ENCODE measurements around the gene KANSL1L.

KANSL1L gene

DNA sequence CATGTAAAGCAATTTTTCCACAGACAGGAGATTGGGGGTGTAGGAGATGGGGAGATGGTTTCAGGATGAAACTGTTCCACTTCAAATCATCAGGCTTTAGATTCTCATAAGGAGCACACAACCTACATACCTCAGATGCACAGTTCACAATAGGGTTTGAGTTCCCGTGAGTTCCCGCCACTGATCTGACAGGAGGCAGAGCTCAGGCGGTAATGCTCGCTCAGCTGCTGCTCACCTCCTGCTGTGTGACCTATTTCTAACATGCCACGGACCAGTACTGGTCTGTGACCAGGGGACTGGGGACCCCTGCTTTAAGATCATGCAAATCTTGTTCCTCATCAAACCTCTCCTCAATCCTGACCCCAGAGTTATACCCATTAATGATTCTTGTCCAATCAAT lies 98.7 kb downstream of the KANSL1L start:
- no peak for DNase-seq

DNA sequence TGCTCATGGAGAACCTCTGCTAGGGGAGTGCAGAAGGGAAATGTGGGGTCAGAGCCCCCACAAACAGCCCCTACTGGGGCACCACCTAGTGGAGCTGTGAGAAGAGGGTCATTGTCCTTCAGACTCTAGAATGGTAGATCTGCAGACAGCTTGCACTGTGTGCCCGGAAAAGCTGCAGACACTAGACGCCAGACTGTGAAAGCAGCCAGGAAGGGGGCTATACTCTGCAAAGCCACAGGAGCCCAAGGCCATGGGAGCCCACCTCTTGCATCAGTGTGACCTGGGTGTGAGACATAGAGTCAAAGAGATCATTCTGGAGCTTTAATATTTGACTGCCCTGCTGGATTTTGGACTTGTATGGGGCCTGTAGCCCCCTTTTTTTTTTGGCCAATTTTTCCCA lies 107.9 kb downstream of the KANSL1L start:
- no peak for DNase-seq

DNA sequence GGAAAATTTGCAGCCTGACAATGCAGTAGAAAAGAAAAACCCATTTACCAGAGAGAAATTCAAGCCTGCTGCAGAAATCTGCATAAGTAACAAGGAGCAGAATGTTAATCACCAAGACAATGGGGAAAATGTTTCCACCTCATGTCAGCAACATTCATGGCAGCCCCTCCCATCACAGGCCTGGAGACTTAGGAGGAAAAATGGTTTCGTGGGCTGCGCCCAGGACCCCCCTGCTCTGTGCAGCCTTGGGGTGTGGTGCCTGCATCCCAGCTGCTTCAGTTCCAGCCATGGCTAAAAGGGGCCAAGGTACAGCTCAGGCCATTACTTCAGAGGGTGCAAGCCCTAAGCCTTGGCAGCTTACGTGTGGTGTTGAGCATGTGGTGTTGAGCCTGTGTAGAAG lies 115.4 kb downstream of the KANSL1L start:
- DNase-seq = no peak

DNA sequence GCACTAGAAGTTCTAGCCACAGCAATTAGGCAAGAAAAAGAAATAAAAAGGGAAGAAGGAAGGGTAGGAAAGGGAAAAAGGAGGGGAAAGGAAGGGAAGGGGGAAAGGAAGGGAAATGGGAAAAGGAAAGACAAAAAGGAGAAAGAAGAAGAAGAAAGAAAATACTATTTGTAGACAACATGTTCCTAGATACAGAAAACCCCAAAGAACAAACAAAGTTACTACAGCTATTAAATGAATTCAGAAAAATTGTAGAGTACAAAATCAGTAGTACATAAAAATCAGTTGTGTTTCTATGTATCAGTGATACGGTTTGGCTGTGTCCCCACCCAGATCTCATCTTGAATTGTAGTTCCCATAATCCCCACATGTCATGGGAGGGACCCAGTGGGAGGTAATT lies 116.5 kb downstream of the KANSL1L start:
- no peak for DNase-seq

DNA sequence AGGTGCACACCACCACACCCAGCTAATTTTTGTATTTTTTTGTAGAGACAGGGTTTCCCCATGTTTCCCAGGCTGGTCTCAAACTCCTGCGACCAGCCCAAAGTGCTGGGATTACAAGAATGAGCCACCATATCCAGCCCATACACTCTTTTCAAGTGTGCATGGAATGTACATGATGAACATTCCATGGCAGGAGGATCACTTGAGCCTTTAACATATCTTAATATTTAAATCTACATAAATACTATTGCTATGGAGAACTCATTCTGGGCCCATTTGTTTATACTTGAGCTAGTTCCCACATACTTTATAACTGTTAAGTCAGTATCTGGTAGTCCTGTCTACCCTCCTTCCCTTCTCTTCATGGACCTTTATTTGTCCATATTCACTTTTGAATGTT lies 120.3 kb downstream of the KANSL1L start:
- DNase-seq = no peak

DNA sequence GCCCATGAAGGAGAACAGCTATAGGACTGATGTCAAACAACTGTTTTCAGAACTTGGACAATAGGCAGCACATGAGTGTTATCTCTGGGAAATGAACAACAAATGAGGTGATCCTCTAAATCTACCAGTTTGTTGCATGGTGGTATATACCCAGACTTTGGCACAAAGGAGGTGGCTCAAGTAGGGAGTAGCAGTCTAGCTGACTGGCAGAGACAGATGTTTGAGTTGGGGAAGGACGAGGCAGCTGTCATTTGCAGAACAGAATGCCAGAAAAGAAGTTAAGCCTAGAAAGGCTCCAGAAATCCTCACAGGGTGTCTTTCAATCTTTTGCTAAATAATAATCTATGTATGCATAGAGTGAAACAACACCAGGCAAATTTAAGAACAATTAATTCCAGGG lies 121.4 kb downstream of the KANSL1L start:
- DNase-seq = no peak

DNA sequence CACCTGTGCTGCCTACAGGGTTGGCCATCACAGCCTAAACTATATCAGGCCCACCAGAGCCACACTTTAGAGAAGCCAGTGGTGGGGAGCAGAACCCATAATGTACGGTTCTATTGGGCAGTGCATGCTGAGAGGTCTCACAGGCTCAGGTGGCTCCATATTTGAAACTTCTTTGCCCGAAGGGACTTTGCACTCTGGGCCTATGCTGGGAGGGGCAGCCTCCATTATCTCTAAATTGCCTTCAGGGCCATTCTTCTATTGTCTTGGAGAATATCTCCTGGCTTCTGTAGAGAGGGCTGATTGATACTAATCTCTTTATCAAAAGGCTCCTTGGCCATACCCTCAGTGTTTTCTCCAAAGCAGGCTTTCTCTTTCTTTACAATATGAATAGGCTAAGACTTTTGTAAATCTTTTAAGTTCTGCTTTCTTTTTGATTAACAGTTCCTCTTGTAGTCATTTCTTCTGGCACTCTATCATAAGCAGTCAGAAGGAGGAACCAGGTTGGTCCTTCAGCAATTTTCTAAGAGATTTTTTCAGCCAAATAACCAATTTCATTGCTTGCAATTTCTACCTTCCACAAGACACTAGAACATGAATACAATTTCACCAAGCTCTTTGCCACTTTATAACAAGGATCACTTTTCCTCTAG lies 124.2 kb downstream of the KANSL1L start:
- DNase-seq = no peak

DNA sequence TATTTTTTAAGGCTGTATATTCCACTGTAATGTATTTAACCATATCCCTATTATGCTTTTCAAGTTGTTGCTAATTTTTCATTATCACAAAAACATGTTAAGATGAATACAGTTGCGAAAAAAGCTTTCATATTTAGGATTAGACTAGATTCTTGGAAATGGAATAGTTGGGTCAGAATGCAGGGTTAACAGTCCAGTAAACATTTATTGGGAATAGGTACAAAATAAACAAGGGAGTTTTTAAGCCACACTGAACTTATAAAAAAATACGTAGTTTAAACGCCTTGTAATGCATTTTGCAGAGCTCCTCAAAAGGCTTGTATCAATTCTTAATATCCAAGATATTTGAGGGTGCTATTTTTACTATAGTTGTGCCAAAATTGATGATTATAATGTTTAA lies 133.1 kb downstream of the KANSL1L start:
- no peak for DNase-seq

DNA sequence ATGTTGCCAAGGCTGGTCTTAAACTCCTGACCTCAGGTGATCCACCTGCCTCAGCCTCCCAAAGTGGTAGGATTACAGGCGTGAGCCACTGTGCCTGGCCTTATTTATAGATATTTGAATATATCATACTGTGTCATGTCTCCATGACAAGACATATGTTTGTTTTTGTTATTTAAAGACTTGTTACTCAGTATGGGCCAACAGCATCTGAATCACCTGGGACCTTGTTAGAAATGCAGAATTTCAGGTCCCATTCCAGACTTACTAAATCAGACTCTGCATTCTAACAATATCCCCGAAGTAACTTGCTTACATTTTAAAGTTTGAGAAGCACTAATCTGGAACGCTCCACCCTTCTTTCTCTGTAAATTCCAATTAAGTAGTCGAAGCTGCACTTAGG lies 135.5 kb downstream of the KANSL1L start:
- no peak for DNase-seq

DNA sequence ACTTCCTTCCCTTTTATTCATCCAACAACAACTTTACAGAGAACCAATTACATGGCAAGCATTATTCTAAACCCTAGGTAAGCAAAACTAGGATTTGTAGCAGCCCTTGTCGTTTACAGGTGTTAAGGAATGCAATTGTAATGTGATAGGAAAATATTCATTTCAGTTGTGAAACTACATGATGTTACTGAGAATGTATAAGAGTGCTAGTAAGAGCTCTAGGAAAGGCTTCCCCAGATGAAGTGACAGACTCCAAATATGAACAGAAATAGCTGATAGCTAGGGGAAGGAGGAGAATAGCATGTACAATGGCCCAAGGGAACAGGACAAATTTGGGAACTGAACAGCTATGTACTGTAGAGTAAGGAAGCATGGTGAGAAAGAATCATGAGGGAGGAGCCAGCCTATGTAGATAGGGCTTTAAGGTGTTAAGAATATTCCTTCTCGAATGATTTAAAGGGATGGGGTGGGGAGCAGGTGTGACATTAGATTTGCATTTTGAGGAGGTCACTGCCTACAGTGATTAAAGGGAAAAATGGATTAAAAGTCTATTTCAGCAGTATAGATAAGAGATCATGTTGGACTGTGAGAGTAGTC lies 137.0 kb downstream of the KANSL1L start:
- DNase-seq = no peak

DNA sequence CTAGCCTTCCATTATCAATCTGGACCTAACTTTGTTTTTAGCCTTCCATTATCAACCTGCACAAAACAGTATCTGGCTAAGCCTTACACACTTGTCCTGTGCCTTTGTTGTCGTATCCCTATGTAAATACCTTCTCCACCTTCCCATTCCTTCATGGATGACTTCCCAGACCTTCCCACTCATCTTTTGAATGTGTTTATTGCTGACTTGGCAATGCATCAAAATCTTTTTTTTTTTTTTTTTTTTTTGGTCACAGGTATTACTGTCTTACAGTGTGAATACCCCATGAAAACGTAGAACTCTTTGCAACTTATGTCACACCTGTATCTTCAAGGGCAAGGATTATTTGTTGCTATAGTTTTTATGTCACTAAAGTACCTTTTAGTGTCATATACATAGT lies 143.0 kb downstream of the KANSL1L start:
- no peak for DNase-seq

DNA sequence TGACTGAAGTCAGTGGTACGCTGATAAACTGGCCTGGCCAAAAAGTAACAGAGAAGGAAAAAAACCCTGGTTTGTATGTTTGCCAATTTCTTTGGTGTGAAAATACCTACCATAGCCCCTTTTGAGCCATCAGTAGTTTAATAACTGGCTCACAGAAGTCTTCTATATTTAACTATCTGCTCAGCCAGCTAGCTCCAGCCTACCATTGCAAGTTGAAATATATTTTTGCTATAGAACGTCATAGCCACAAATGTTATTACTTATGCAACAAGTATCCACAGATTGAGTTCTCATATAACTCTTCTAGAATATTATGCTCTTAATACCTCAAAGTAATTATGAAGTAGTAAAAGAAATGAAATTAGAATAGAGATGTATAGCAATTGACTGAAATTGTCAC lies 143.6 kb downstream of the KANSL1L start:
- no peak for DNase-seq

DNA sequence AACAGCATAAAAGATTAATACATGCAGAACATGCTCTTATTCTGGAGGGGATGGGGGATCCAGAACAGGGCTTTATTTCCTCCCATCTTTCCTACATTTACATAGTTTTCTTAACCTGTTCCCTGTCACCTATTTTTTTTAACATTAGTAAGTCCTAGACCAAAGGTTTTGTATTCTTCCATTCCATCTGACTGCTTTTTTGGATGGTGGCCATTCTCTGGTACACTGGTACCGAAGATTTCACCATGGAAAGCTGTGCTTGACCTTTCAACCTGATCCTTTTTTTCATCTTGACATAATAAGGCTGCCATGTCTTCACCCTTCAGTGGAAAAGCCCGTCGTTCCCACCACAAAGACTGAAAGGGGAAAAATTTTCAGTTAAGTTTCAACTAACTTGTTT lies 148.4 kb downstream of the KANSL1L start:
- DNase-seq = no peak

DNA sequence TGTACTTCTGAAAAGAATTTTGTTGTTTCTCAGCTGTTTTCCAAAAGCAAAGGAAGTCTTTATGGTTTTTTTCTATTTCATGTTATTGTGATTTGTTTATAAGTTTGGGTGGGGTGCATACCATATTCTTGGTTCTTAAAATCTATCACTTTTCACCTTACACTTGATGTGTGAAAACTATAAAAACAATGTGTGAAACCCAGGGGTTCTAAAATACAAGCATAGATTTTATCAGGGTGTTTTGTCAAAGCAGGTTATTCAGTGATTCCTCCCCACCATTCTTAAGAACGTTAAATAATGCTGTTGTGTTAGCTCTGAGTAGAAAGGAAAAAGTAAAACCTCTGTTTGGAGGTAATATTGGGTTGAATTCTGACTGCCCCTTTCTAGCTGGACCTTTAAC lies 151.1 kb downstream of the KANSL1L start:
- DNase-seq = no peak

DNA sequence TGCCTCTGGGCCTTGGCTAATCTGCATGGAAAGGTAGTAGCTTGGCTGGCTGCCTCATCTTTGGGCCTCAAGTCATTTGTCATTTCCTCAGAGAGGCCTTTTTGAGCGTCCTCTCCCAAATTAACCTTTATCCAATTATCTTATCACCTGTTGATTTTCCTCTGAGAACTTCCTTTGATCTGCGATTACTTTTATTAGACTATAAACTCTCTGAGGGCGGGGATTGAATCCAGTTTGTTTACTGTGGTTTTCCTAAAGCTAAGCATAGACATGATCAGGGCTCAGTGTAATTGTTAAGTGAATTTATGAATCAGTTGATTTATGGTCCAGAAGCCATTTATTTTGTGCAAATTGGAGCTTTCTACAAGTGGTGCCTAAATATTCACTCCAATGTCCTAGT lies 161.3 kb downstream of the KANSL1L start:
- DNase-seq = no peak

DNA sequence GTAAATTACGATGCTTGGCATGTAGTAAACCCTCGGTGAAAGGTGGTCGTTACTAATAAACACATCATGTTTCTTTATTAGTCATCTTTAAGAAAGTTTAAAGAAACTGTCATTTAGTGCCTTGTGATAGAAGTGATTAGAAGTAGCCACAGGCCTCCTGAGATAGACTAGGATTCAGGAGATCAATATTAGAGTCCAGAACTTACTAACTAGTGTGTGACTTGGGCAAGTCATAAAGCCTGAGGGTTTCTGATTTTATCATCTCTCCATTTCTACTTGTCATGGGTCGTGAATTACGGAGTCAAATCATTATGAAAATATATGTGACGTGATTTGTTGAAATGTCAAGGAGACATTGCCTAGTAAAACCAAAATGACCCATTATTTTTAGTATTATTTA lies 162.1 kb downstream of the KANSL1L start:
- DNase-seq = no peak

DNA sequence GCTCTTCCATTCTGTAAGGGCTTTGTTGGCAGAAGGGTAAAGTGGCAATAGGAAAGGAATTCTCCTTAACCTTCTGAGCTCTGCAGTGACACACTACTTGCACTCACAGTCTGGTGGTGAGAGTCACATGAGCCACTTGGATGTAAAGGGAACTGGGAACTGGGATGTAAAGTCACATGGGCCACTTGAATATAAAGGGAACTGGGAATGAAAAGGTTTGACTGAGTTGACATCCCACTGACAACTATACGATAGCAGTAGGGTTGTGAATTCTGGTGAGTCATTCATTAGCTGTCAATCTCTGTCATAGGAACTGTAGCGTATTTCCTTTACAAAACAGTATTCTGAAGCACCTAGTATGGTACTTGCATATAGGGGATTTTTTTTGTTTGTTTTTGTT lies 163.3 kb downstream of the KANSL1L start:
- DNase-seq = no peak

DNA sequence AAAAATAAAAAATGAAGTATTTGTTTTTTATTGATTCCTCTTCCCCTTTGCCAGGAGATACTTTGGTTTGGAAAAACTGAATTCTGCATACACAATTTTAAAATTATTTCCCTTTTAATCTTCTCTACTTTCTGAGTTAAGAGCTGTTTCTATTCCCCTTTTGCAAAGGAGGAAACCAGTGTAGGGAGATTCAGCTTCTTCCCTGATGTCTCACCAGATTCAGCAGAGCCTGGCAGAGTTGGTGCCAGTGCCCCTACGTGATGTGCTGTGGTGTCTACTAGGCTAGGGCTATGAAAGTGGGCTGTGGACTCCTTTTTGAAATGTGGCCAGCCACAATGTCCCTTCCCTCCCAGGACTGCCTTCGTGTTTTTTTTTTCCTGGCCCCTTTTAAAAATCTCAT lies 166.3 kb downstream of the KANSL1L start:
- DNase-seq = no peak

DNA sequence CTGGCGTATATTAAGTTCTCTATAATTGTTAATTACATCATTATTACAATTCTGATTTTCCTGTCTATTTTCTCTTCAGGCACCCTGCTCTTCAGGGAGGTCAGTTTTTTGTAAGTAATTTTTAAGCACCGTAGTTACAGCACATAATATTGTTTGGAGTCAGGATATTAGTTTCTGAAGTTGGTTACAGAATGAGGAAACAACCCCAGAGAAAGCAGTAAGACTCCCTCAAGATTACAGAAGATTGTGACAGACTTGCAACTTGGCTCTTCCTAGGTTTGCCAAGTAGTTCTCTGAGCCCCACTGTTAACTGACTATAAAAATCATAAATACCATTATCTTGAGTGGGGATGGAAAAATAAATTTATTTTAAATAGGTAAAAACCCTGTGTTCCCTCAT lies 167.8 kb downstream of the KANSL1L start:
- DNase-seq = no peak

DNA sequence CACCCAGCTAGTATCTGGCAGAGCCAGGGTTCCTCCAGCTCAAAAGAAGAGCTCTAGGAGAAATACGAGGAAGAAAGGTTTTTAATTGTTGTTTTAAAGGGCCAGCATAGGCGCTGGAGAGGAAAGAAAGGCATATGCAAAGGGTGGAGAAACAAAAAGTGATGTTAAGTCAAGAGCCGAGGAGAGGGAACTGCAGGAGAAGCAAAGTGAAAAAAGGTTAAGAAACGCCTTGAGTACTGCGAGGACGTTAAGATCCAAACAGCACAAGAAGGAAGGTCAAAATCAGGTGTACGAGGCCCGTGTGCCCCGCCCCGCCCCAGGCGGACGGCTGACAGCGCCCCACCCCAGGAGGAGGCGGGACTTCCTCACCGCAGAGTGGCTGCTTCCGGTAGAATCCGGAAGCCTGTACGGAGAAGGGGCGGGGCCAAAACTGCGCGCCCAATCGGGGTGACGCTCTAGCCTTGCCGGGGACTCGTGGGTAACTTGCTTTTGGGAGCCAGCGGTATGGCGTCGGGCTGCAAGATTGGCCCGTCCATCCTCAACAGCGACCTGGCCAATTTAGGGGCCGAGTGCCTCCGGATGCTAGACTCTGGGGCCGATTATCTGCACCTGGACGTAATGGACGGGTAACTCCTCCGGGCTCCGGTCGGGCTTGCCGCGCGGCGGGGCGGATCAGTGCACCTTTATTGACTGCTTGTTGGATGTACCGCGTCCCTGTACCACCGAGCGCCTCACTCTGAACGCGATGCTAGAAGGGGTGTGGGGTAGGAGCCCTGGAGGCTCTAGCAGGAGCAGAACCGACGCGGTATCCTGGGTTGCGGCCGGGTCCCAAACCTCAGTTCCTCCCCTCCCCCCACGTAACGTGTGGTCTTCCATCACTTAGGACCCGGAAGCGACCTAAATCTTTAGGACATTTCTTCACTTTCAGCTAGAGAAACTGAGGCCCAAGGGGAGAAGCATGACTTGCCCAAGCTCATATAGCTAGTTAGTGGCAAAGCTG lies 168.8 kb downstream of the KANSL1L start, which contains the start of gene RPE:
RPE (plus strand) TSS at position 481 of the 1,000 bp plus-strand sequence; CDS start at position 505, 24 bp downstream.
- DNase-seq = peak; percentile 98

DNA sequence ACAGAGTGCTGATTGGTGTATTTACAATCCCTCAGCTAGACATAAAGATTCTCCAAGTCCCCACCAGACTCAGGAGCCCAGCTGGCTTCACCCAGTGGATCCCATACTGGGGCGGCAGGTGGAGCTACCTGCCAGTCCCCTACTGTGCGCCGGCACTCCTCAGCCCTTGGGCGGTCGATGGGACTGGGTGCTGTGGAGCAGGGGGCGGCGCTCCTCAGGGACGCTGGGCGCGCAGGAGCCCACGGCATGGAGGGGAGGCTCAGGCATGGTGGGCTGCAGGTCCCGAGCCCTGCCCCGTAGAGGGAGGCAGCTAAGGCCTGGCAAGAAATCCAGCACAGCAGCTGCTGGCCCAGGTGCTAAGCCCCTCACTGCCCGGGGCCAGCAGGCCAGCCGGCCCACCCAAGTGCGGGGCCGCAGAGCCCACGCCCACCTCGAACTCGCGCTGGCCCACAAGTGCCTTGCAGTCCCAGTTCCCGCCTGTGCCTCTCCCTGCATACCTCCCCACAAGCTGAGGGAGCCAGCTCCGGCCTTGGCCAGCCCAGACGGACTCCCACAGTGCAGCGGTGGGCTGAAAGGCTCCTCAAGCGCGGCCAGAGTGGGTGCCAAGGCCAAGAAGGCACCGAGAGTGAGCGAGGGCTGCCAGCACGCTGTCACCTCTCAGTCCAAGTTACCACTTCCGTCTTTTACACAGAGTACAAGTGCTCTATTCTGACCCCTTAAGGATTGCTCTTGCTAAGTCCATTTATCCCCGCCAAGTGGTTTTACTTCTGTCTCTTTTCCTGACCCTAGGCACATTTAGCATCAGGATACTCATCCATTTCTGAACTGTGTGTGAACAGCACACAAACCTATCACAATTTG lies 170.5 kb downstream of the KANSL1L start:
- DNase-seq = no peak

DNA sequence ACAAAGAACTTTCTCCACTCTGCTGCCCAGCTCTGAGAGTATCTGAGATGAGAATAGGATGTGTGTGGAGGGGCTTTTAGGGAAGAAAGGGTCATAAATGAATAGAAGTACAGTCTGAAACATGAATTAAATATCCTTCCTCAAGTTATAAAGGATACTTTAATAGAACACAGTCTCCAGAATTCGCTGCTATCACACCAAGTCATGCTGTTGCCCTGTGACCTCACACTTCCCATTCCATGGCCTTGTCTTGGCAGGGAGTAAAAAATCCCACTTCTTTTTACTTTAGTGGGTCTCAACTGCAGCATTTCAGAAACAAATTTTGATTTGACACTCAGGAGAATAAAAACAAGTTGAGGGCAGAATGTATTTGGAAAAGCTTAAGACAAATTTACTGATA lies 172.6 kb downstream of the KANSL1L start:
- DNase-seq = no peak

DNA sequence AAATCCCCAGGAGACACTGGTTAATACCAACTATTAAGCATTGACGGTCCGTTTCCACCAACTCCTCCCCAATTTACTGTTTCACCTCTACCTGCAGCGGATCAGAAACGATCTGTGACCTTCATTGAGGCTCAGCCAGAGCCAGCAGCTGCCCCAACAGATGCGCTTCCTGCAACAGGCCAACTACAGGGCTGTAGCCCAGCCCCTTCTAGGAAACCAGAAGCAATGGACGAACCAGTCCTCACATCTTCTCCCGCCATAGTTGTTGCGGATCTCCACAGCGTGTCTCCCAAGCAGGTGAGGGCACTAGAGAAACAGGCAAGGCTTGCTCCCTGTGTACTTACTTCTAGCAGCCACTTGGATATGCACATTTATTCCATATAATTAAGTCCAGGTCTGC lies 177.2 kb downstream of the KANSL1L start:
- no peak for DNase-seq
